Endothelial cell of hepatic sinusoid (primary cell): Measurements from ENCODE around the gene GIGYF1.
"Not testable (repeated sequence)": the region's sequence is repeated elsewhere in the genome, so short reads cannot be mapped to it uniquely, and the experiment has no call there.

ENCODE experiments used
- in situ Hi-C: cut with HindIII; loops from 2 replicates; pipeline ENCODE4 v1.10.0; 2017; ENCODE audit warnings: low sequenced_read_pairs

The GIGYF1 gene

GRCh38 chr7:100675105-100675451 is 19.0 kb downstream of the GIGYF1 start:
- in situ Hi-C loops, result no loop called here

DNA sequence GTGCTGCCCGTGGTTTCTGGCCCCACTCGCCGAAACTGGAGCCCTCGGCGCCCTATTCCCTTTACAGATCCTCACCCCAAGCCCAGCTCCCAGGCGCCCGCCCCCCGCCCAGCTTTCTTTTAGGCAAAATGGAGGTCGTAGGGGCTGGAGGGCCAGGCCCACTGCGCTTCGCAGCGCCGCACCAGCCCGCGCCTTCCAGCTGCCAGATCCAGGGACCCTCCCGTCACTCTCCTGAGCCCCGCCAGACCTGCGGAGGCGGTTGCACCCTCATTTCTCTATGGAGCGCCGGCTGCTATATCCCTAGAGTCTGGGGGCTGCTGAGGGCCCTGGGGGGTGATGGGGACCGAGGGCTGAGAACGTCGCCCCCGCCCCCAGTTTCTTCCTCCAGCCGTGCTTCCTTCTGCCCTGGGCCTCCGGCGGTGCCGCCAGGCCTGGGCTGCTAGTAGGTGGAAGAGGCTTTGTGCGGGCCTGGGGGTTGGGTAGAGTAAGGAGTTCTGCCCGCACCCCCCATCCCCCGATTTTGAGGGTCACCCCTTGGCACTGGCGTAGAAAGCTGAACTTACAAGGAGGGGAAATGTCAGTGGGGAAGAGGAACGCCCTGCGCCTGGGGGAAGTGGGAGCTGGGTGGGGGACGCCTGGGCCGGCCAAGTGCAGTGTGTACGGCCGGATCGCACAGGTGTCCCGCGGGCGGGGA is 19.5 kb downstream of the GIGYF1 start:
- in situ Hi-C loops, result no loop called here

GRCh38 chr7:100673942-100674410 is 20.1 kb downstream of the GIGYF1 start:
- in situ Hi-C loops, result no loop called here

- in situ Hi-C loops, result no loop called here
These were observed 20.6 kb downstream of the GIGYF1 start, which contains the start of gene GNB2 for GRCh38 chr7:100673302-100673941. Gene GNB2 (plus strand): TSS chr7:100673740. CDS start chr7:100676266, 2,526 bp downstream.

DNA sequence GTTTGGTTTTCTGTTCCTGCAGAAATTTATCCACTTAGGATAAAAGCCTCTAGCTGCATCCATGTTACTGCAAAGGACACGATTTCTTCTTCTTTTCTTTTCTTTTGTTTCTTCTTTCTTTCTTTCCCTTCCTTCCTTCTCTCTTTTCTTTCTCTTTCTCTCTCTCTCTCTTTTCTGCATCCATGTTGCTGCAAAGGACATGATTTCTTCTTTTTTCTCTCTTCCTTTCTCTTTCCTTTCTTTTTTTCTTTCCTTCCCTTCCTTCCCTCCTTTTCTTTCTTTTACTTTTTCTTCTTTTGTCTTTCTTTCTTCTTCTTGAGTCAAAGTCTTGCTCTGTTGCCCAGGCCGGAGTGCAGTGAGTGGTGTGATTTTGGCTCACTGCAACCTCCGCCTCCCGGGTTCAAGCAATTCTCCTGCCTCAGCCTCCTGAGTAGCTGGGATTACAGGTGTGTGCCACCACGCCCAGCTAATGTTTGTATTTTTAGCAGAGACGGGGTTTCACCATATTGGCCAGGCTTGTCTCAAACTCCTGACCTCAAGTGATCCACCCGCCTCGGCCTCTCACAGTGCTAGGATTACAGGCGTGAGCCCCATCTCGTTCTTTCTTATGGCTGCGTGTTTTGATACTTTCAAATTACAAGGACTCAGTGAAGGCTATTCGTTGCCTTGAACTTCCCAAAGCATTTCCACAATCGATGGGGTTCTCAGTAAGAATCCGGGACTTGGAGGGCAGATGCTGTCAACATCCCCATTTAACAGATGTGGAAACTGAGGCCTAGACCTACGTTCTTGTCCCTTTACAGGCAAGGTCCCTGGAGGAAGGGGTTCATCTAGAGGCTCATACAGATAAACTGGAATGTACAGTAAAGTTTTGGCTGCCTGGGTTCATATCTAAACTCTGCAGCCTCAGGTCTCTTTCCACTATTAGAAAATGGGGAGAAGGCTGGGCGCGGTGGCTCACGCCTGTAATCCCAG is 22.4 kb downstream of the GIGYF1 start:
- in situ Hi-C loops, result no loop called here

GRCh38 chr7:100670074-100670473 is 24.0 kb downstream of the GIGYF1 start:
- in situ Hi-C loops, result no loop called here

- in situ Hi-C loops, result not testable (repeated sequence)
These were observed 24.9 kb downstream of the GIGYF1 start for GRCh38 chr7:100669106-100669505.

DNA sequence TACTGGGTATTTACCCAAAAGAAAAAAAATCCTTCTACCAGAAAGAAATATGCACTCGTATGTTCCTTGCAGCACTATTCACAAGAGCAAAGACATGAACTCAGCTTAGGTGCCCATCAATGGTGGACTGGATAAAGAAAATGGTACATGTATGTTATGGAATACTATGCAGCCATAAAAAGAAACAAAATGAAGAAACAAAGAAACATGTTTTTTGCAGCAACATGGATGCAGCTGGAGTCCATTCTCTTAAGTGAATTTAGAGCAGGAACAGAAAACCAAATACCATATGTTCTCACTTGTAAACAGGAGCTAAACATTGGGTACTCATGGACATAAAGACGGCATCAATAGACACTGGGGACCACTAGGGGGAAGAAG is 26.0 kb downstream of the GIGYF1 start:
- in situ Hi-C loops, result no loop called here

DNA sequence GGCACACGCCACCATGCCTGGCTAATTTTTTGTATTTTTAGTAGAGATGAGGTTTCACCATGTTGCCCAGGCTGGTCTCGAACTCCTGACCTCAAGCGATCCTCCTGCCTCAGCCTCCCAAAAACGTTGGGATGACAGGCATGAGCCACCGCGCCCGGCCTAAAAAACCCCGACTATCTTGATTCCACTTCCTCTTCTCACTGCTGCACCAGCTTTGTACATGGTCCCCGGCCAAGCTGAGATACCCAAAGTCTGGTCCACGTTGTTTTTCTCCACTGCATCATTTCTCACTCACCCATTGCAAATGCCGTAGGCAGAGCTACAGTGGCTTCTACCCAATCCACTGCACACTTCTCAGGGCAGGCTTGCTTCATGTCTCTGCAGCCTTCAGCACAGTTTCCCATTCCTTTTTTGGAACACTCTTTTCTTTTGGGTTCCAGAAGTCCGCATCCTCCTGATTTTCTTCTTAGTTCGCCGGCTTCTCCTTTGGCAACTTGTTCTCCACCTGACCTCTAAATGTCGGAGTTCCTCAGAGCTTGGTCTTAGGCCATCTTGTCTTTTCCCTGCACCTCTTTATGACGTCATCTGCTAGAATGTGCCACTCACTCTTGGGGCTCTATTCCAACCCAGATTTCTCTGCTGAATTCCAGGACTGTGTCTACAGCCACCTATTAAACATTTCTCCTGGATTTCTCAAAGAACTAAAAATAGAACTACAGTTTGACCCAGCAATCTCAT is 26.6 kb downstream of the GIGYF1 start:
- in situ Hi-C loops, result no loop called here

DNA sequence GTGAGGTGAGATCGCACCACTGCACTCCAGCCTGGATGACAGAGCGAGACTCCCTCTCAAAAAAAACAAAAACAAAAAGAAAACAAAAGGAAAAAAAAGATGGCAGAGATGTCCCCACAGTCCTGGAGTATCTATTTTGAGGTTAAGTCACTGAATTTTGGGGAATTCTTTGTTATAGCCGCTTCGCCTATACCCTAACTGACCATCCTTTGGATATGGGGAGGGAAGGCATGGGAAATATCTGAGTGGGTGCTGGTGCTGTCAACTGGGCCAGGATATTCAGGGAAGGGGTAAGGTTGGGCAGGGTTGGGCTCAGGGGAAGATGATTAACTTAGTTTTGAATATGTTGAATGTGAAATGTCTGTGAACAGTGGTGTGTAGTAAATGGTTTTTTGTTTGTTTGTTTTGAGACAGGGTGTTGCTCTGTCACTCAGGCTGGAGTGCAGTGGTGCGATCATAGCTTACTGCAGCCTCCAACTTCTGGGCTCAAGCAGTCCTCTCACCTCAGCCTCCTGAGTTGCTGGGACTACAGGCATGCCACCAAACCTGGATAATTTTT is 28.8 kb downstream of the GIGYF1 start:
- in situ Hi-C loops, result no loop called here

- in situ Hi-C loops, result not testable (repeated sequence)
These were observed 31.8 kb downstream of the GIGYF1 start for GRCh38 chr7:100662194-100662776.

- in situ Hi-C loops, result no loop called here
These were observed 38.0 kb downstream of the GIGYF1 start, which contains the start of gene ACTL6B for GRCh38 chr7:100655908-100656674. Gene ACTL6B (minus strand): TSS chr7:100656448. CDS start chr7:100656354, 94 bp downstream.

DNA sequence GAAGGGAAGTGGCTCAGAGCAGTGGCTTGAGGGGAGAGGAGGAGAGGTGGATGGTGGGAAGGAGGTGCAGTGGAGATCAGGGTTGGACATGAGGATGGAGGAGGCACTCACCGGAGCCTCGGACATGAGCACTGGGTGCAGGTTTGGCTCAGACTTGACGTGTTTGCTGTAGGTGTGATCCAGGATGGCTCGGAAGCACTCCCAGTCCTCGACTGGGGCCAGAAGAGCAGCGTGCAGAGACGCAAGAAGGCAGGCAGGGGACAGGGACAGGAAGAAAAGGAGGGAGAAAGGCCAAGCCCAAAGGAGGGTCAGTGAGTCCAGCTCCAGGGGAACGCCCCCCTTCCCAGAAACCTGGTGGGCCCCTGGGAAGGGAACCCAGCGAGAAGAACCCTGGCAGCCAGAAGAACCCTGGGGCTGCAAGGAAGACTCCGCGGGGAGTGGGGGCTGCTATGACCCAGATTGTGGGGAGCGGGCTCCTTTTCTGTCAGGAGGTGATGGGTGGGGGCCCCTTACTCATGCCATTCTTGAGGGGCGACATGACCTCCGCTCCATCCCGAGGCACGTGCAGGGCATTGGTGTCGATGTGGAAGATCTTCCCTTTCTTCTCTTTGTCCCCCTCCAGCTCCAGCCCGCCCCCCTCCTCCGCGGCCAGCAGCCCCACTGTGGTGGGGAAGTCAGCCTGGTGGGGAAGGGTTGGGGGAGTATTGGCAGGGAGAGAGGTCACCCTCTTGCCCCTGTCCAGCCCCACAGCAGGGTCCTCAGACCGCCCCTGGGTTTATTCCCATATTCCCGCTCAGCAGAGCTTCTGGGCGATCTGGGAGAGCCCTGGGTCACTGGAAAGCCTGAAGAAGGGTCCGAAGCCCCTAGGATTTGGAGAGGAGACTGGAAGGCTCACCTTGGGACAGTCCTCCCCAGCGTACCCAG is 38.9 kb downstream of the GIGYF1 start:
- in situ Hi-C loops, result no loop called here

- in situ Hi-C loops, result no loop called here
These were observed 44.1 kb downstream of the GIGYF1 start for GRCh38 chr7:100649826-100650565.

DNA sequence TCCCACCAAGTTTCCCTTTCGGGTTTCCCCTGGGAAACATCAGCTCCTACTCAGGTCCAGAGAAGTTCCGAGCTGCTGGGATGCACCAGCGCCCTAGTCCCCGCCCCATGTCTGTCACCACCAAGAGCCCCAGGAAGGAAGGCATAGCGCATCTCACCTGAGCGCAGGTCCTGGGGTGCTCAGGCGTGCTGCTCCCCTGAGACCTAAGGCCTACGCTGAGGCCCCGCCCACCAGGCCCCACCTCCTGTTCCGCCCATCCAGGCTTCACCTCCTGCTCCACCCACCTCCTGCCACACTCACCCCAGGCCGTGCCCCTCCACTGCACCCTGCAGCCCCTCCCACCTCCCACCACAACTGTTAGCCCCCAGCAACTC is 51.5 kb downstream of the GIGYF1 start:
- in situ Hi-C loops, result no loop called here

- in situ Hi-C loops, result no loop called here
These were observed 52.1 kb downstream of the GIGYF1 start for GRCh38 chr7:100641860-100642533.

DNA sequence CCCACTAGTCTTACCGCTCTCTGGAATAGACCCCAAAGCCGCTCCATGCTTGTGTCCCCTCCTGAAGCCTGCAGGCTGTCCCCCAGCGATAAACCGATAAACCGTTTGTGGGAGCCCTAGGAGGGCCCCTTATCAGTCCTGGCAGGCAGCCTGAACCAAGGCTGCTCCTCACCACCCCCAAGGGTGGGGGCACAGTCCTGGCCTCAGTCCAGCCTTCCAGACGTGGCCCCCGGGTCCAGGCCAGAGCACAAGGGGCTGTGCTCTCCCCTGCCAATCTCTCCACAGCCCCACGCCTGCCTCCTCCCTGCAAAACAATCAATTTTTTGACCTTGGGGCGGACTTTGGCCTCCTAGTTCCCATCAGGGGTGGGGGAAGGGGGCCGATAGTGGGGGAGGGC is 52.6 kb downstream of the GIGYF1 start, which contains the start of gene TFR2:
TSS of gene TFR2 (minus strand) at position 90 of the 397 bp plus-strand sequence. CDS start at position 47, 43 bp downstream.
- in situ Hi-C loops, result no loop called here
